Embryonic facial prominence (tissue), 1 donor: Measurements from ENCODE around the gene SV2C.
A peak's percentile ranks its signal among the peaks of the same experiment; 100 is the strongest.

Source experiments
- DNase-seq: peaks from one replicate; pipeline ENCODE4 v3.0.0-alpha.2; 2016; ENCODE audit errors: extremely low spot score

Gene SV2C

GRCh38 chr5:76256116-76256889 lies 173.1 kb downstream of the SV2C start:
- DNase-seq, result peak; percentile 59

- DNase-seq, result no peak
Measured at GRCh38 chr5:76257225-76257833, 174.1 kb downstream of the SV2C start.

- DNase-seq, result no peak
Measured at GRCh38 chr5:76257897-76258296, 174.7 kb downstream of the SV2C start.

- no peak for DNase-seq
Measured at GRCh38 chr5:76264681-76265080, 181.5 kb downstream of the SV2C start.

- no peak for DNase-seq
Measured at GRCh38 chr5:76269259-76269931, 186.2 kb downstream of the SV2C start.

GRCh38 chr5:76269932-76270610 lies 186.9 kb downstream of the SV2C start:
- DNase-seq, result no peak

GRCh38 chr5:76271836-76272235 lies 188.7 kb downstream of the SV2C start:
- DNase-seq, result no peak

- DNase-seq, result no peak
Measured at GRCh38 chr5:76273206-76273885, 190.2 kb downstream of the SV2C start.

GRCh38 chr5:76274571-76274970 lies 191.4 kb downstream of the SV2C start:
- no peak for DNase-seq

- no peak for DNase-seq
Measured at GRCh38 chr5:76277736-76278135, 194.6 kb downstream of the SV2C start.

GRCh38 chr5:76278261-76278789 lies 195.1 kb downstream of the SV2C start:
- no peak for DNase-seq

- no peak for DNase-seq
Measured at GRCh38 chr5:76280494-76280893, 197.3 kb downstream of the SV2C start.

GRCh38 chr5:76283670-76284069 lies 200.5 kb downstream of the SV2C start:
- DNase-seq, result no peak

GRCh38 chr5:76289692-76290091 lies 206.5 kb downstream of the SV2C start:
- no peak for DNase-seq

GRCh38 chr5:76290321-76290757 lies 207.2 kb downstream of the SV2C start:
- DNase-seq, result no peak

GRCh38 chr5:76291305-76292077 lies 208.3 kb downstream of the SV2C start:
- DNase-seq, result no peak

- DNase-seq, result no peak
Measured at GRCh38 chr5:76292620-76293322, 209.6 kb downstream of the SV2C start.

GRCh38 chr5:76294573-76294972 lies 211.4 kb downstream of the SV2C start:
- no peak for DNase-seq

GRCh38 chr5:76298852-76299251 lies 215.7 kb downstream of the SV2C start:
- no peak for DNase-seq

- DNase-seq, result no peak
Measured at GRCh38 chr5:76299592-76299991, 216.4 kb downstream of the SV2C start.
